Erythroblast (primary cell): Measurements from ENCODE around the gene FLAD1.

Experiments used
- GATA1 ChIP-seq: IDR thresholded peaks from 2 replicates; pipeline ENCODE4 v1.6.1; 2011; ENCODE audit warnings: low read depth, mild to moderate bottlenecking, control low read depth, low read length, moderate library complexity
- POLR2A ChIP-seq: IDR thresholded peaks from 2 replicates; pipeline ENCODE4 v1.6.1; 2011; ENCODE audit warnings: mild to moderate bottlenecking, low read length

DNA sequence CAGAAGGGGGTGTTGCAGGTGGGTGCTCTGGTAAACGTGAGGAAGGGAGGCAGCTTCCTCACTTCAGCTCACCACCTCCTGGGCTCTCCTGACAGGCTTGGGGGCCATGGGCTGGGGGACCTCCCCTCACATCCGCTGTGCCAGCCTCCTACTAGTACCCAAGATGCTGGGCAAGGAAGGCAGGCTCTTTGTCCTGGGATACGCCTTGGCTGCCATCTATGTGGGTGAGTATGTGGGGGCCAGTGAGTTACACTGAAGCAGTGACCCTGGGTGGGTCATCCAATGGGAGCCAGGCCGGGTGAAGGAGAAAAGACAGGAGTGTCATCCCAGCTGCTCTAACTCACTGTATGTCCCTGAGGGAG is 56.1 kb downstream of the FLAD1 start:
- TF ChIP-seq POLR2A (no peak), GATA1 (no peak)
